ENCODE data around the gene BGN.

DNA sequence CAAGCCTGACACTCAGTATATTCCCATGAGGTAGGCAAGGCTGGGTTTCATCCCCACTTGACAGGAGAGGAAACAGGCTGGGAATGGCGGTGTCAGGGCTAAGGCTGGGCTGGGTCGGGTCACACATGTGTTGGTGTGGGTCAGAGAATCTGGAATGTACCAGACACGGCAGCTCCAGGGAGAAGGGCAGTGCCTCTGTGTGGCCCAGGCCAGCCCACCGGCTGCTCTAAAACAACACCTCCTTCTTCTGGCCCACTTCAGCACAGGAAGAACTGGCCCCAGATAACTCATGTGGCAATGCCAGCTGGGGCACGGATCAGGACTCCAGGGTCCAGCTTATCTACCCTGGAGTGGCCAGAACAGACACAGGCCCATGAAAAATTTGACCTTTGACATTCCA lies 30.7 kb upstream of the BGN start:
- TF ChIP-seq, protein P1, sequence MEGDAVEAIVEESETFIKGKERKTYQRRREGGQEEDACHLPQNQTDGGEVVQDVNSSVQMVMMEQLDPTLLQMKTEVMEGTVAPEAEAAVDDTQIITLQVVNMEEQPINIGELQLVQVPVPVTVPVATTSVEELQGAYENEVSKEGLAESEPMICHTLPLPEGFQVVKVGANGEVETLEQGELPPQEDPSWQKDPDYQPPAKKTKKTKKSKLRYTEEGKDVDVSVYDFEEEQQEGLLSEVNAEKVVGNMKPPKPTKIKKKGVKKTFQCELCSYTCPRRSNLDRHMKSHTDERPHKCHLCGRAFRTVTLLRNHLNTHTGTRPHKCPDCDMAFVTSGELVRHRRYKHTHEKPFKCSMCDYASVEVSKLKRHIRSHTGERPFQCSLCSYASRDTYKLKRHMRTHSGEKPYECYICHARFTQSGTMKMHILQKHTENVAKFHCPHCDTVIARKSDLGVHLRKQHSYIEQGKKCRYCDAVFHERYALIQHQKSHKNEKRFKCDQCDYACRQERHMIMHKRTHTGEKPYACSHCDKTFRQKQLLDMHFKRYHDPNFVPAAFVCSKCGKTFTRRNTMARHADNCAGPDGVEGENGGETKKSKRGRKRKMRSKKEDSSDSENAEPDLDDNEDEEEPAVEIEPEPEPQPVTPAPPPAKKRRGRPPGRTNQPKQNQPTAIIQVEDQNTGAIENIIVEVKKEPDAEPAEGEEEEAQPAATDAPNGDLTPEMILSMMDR (IDR thresholded peaks at IDR 0.05 in 8 of 11, conservative IDR thresholded peaks at IDR 0.05 in 3 of 11): no peak
- TF ChIP-seq POLR2AphosphoS5 (IDR thresholded peaks at IDR 0.05) (no peak), POLR2A (IDR thresholded peaks at IDR 0.05) (no peak)

Data from spleen (tissue), 7 donors.